IMR-90 (cell line): ENCODE measurements around the gene CABP4.
A peak's percentile ranks its signal among the peaks of the same experiment; 100 is the strongest.

Source experiments
- FOS ChIP-seq: fragments of 150-350 bp; IDR thresholded peaks from 2 replicates; pipeline ENCODE4 v1.6.1; 2016; ENCODE audit warnings: low read depth, low read length
- MAFK ChIP-seq: IDR thresholded peaks from 2 replicates; pipeline ENCODE4 v1.6.1; 2012; ENCODE audit warnings: low read depth, low read length, improper control_type of control experiment
- MAZ ChIP-seq: IDR thresholded peaks from 2 replicates; pipeline ENCODE4 v1.6.1; 2012; ENCODE audit warnings: low read depth, mild to moderate bottlenecking, low read length, improper control_type of control experiment, moderate library complexity, borderline replicate concordance
- POLR2A ChIP-seq: IDR thresholded peaks from 2 replicates; pipeline ENCODE4 v1.6.1; 2012; ENCODE audit warnings: mild to moderate bottlenecking, low read depth, low read length
- RAD21 ChIP-seq: IDR thresholded peaks from 2 replicates; pipeline ENCODE4 v1.6.1; 2012; ENCODE audit warnings: low read length, improper control_type of control experiment
- RFX5 ChIP-seq: IDR thresholded peaks from 2 replicates; pipeline ENCODE4 v1.8.0; 2012; ENCODE audit warnings: low read depth, mild to moderate bottlenecking, low read length, moderate library complexity
- SMC3 ChIP-seq: fragments of 150-350 bp; IDR thresholded peaks from 2 replicates; pipeline ENCODE4 v1.6.1; 2016; ENCODE audit warnings: low read depth, mild to moderate bottlenecking, antibody characterized with exemption, low read length, moderate library complexity
- USF2 ChIP-seq: fragments of 150-350 bp; IDR thresholded peaks from 2 replicates; pipeline ENCODE4 v1.6.1; 2017; ENCODE audit warnings: mild to moderate bottlenecking, antibody characterized with exemption, low read length, low read depth
- TF ChIP-seq, protein P1 (sequence below): conservative IDR thresholded peaks from 2 replicates; pipeline ENCODE4 v1.5.1; 2012; ENCODE audit warnings: mild to moderate bottlenecking, low read depth, low read length, improper control_type of control experiment
- TF ChIP-seq, protein P2 (sequence below): fragments of 150-350 bp; IDR thresholded peaks from 2 replicates; pipeline ENCODE4 v1.6.1; 2016; ENCODE audit warnings: low read depth, mild to moderate bottlenecking, low read length, moderate library complexity, borderline replicate concordance

GRCh38 chr11:67468759-67469507, 13.8 kb downstream of the CABP4 start, which contains the start of gene TMEM134:
- TF ChIP-seq, protein P1, sequence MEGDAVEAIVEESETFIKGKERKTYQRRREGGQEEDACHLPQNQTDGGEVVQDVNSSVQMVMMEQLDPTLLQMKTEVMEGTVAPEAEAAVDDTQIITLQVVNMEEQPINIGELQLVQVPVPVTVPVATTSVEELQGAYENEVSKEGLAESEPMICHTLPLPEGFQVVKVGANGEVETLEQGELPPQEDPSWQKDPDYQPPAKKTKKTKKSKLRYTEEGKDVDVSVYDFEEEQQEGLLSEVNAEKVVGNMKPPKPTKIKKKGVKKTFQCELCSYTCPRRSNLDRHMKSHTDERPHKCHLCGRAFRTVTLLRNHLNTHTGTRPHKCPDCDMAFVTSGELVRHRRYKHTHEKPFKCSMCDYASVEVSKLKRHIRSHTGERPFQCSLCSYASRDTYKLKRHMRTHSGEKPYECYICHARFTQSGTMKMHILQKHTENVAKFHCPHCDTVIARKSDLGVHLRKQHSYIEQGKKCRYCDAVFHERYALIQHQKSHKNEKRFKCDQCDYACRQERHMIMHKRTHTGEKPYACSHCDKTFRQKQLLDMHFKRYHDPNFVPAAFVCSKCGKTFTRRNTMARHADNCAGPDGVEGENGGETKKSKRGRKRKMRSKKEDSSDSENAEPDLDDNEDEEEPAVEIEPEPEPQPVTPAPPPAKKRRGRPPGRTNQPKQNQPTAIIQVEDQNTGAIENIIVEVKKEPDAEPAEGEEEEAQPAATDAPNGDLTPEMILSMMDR, result peak; percentile 56
- peak; percentile 59; the same call in 1 of the 2 replicates for TF ChIP-seq USF2
- peak; percentile 88; the same call in 1 of the 2 replicates for TF ChIP-seq MAZ
- TF ChIP-seq SMC3, result peak; percentile 53; the same call in 1 of the 2 replicates
- peak; percentile 54 for TF ChIP-seq RAD21
- TF ChIP-seq FOS, result no peak
- TF ChIP-seq POLR2A, result peak; percentile 79
- TF ChIP-seq, protein P2, sequence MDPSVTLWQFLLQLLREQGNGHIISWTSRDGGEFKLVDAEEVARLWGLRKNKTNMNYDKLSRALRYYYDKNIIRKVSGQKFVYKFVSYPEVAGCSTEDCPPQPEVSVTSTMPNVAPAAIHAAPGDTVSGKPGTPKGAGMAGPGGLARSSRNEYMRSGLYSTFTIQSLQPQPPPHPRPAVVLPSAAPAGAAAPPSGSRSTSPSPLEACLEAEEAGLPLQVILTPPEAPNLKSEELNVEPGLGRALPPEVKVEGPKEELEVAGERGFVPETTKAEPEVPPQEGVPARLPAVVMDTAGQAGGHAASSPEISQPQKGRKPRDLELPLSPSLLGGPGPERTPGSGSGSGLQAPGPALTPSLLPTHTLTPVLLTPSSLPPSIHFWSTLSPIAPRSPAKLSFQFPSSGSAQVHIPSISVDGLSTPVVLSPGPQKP, result no peak
- no peak for TF ChIP-seq RFX5
- no peak for TF ChIP-seq MAFK
